Activated CD4-positive, alpha-beta T cell treated with anti-CD3 and anti-CD28 coated beads for 24 hours (primary cell): ENCODE results near the gene KRTAP12-2.

ENCODE experiments used
- DNase-seq, 2 donors: peaks; one replicate each; pipeline ENCODE4 v3.0.0-alpha.2; 2020; ENCODE audit warnings: low read depth in 2 of 2

Gene KRTAP12-2

DNA sequence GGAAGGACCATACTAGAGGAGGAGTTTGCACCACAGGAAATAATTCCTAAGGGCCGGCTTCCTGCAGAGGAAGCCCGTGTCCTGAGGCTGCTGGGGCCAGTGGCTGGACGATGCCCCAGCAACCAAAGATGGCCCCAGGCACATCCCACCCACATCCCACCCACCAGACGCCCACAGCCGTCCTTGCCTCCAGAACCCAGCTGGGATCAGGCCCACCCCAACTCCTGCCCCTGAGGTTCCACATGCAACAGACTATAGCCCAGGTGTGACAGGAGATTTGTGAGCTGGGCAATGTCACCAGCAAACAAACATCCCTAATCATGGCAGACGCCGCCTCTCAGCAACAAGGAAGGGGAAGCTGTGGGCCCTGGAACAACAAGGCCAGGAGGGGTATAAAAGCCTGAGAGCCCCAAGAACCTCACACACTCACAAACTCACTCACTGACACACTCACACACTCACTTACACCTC is 40.0 kb downstream of the KRTAP12-2 start, which contains the start of gene KRTAP10-9:
TSS of gene KRTAP10-9 (plus strand) at position 421 of the 471 bp plus-strand sequence. CDS start 79 bp downstream, outside the sequence.
- DNase-seq: no peak

GRCh38 chr21:44626262-44626661 is 40.5 kb downstream of the KRTAP12-2 start:
- DNase-seq: no peak

DNA sequence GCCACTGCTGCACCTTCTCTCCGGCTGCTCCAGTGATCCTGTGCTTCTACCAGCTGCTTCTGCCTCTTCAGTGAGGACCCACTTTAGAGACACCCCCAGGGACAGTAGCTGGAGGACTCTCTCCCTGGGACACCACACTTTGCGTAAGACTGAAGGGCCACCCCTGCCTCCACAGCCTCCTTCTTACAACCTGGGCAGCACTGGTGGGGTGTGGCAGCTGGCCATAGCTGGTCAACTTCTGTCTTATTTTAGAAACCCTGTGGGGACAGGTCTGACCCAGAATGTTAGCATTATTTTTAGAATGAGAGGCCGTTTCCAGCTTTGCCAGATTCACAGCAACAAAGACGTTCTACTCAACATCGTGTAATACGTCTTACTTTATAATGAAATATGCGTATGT is 41.0 kb downstream of the KRTAP12-2 start:
- DNase-seq: no peak

- no peak for DNase-seq
Measured at GRCh38 chr21:44623575-44623974, 43.2 kb downstream of the KRTAP12-2 start.

DNA sequence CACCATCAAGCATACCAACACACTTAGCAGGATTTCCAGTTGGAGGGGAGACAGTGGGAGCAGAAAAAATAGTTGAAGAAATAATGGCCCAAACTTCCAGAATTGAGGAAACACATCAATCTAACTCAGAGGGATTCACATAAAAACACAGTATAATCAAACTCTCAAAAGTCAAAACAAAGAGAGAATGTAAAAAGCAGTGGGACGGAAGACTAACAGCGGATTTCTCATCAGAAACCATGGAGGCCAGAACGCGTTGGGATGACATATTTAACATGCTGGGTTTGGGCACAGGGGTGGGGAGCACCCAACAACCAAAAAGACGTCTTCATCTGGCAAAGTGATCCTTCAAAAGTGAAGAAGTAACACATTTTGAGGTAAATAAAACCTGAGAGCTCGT is 46.8 kb downstream of the KRTAP12-2 start:
- no peak for DNase-seq

DNA sequence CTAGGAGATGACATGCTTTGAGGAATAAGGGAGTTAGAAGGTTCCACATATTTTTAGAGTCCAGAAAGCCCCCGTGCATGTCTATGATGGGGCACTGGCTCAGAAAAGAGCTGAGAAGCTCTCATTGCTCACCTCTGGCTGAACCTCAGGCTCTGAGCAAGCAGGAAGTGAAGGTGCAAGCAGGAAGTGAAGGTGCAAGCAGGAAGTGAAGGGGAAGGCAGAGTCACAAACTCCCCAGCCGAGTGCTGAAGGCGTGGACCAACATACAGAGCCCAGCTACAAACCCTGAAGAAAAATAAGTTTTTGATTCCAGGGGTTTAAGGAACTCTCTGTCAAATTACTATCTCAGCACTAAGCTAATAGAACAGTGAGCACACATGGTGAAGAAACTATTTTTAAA is 47.8 kb downstream of the KRTAP12-2 start:
- peak; percentile 12 to 32 for DNase-seq

DNA sequence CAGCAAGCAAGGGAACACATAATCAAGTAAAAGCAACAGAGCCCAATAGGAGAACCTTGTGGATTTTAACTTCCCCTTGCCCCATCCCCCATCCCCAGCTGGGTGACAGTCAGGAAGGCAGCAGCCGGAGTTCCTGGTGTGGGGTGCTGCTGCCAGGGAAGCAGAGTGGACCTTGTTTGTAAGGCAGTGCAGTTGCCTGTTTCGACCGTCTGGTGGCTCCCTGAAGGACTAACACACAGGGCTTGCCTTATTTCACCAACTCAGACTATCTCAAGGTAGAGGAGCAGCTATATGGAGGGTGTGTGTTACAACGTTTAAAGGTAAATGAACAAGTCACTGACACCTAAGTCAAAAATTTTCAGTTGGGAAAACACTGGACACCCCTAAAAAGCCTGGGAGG is 48.2 kb downstream of the KRTAP12-2 start:
- no peak for DNase-seq

- DNase-seq: no peak
Measured at GRCh38 chr21:44617071-44617501, 49.6 kb downstream of the KRTAP12-2 start.

DNA sequence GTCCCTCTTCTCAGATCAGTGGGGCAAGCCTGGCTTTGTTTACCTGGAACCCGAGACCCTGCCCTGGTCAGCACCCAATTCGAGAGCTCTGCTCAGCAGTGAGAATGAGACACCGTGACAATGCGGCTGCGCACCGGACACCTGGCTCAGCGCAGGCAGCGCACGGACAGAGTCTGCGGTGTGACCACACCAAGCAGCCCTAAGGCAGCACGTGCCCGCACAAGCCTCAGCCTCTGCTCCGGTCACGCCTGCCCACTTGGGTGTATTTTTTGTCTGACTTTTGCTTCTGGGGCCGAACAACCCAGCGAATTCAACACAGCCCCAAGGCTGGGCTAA is 50.2 kb downstream of the KRTAP12-2 start:
- no peak for DNase-seq
